Measurements from ENCODE around the gene PDE4B.
"Not testable (repeated sequence)": the region's sequence is repeated elsewhere in the genome, so short reads cannot be mapped to it uniquely, and the experiment has no call there.

PDE4B gene

GRCh38 chr1:66055092-66055491, 262.4 kb downstream of the PDE4B start:
- DNase-seq (ENCODE audit: low spot score) = no peak

DNA sequence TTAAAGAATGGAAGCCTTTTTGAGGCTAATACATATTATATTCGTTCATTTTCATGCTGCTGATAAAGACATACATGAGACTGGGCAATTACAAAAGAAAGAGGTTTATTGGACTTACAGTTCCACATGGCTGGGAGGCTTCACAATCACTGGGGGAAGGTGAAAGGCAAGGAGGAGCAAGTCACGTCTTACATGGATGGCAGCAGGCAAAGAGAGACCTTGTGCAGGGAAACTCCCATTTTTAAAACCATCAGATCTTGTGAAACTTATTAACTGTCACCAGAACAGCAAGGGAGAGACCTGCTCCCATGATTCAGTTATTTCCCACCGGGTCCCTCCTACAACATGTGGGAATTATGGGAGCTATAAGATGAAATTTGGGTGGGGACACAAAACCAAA, 264.8 kb downstream of the PDE4B start:
- DNase-seq (ENCODE audit: low spot score) = not testable (repeated sequence)

DNA sequence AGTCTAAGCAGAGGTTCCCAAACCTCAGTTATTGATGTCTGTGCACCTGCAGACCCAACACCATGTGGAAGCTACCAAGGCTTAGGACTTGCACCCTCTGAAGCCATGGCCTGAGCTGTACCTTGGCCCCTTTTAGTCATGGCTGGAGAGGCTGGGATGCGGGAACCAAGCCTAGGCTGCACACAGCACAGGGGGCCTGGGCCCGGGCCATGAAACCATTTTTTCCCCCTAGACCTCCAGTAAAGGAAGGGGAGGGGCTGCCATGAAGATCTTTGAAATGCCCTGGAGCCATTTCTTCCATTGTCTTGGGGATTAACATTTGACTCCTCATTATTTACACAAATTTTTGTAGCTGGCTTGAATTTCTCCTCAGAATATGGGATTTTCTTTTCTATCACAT, 265.9 kb downstream of the PDE4B start:
- no peak for DNase-seq (ENCODE audit: low spot score)

- not testable (repeated sequence) for DNase-seq (ENCODE audit: low spot score)
Observed at GRCh38 chr1:66067219-66067618, 274.5 kb downstream of the PDE4B start.

- no peak for DNase-seq (ENCODE audit: low spot score)
Observed at GRCh38 chr1:66069976-66070876, 277.5 kb downstream of the PDE4B start.

- DNase-seq (ENCODE audit: low spot score) = no peak
Observed at GRCh38 chr1:66073388-66073787, 280.7 kb downstream of the PDE4B start.

- no peak for DNase-seq (ENCODE audit: low spot score)
Observed at GRCh38 chr1:66074147-66074546, 281.5 kb downstream of the PDE4B start.

DNA sequence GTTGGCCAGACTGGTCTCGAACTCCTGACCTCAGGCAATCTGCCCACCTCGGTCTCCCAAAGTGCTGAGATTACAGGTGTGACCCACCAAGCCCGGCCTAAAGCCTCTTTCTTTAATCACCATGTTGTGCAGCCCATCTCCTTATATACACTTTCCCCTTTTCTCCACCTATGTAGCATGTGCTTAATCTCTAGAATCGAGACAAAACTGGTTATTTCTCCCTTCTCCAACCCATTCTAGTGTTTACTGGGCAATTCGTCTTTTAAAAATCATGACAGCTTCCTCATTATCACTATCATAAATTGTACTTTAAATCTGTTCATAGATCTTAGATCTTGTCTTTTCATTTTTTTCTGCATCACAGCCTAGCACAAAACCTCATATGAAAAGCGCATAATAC, 285.7 kb downstream of the PDE4B start:
- no peak for DNase-seq (ENCODE audit: low spot score)

DNA sequence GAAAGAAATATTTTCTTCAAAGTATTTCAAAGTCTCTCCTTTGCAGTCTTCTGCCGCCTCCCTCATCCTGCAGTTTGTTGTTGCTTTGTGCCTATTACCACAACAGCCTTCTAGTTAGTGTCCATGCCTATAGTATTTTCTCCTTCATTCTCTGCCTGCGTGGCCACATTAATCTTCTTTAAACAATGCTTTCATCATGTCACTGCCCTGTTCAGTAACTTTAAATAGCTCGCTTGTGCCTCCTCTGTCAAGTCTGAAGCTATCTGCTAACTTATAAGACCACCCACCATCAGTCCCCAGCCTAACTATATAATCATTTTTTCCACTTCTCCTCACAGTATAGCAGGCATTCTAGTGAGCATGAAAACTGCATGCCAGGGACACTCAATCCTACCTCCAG, 290.3 kb downstream of the PDE4B start:
- DNase-seq (ENCODE audit: low spot score) = no peak

- no peak for DNase-seq (ENCODE audit: low spot score)
Observed at GRCh38 chr1:66084442-66084841, 291.7 kb downstream of the PDE4B start.

DNA sequence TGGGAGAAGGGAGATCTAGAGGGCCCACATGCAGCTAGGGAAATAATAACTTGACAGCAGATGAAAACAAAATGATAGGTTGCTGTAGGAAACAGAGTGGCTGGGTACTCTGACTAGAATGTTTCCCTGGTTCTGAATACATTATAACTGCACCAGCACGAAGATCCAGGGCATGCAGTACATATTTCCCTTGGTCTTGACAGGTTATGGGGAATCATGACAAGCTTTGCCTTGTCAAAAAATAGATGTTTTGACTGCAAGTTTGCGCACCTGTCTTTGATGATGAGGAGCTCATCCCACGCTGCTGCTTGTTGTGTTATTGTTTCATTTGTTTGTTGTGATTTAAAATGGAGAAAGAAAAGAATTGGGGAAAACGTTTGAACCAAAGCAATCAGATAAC, 292.9 kb downstream of the PDE4B start:
- DNase-seq (ENCODE audit: low spot score) = no peak

DNA sequence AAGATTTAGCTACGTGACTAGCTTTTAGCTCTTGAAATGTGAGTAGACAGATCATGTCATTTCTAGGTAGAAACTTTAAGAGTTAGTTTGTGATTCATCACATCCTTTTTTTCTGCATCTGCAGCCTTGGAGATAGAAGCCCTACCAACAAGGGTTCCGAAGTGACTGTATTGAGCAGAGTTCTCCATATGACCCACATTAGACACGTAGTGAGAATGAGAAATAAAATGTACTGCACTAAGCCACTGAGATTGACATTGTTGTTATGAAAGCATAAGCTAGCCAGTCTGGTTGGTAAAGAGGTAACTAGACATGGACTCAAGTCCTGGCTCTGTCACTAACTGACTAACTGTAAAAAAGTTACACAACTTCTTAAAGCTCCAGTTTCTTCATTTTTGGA, 296.1 kb downstream of the PDE4B start:
- no peak for DNase-seq (ENCODE audit: low spot score)

DNA sequence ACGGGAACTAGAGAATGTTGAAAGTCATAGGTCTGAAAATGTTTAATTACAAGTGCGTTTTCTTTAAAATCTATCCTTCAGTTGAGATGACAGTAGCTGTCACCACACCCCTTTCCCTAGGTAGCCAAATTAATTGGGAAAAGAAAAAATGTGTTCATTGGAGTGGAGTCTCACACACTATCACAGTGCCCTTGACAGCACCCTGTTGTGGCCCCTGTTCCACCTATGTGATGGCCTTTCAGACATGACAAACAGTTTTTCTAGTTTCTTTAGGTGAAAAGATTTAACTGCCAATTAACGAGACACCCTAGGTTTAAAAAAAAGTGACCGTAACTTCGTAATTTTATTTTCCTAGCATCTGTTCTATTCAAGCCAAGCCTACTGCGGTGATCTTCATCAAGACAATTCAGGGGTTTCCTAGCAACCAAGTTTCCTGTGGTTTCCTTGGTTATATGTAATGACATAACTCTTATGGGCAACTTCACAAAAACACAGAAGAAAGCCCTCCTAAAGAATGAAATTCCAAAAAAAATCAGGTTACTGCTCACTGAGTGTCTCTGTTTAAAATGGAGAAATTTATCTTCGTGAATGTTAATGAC, 298.3 kb downstream of the PDE4B start:
- DNase-seq (ENCODE audit: low spot score) = no peak

GRCh38 chr1:66095190-66095589, 302.5 kb downstream of the PDE4B start:
- no peak for DNase-seq (ENCODE audit: low spot score)

- DNase-seq (ENCODE audit: low spot score) = not testable (repeated sequence)
Observed at GRCh38 chr1:66100959-66101358, 308.3 kb downstream of the PDE4B start.

- not testable (repeated sequence) for DNase-seq (ENCODE audit: low spot score)
Observed at GRCh38 chr1:66104076-66104475, 311.4 kb downstream of the PDE4B start.

GRCh38 chr1:66108624-66109023, 315.9 kb downstream of the PDE4B start:
- no peak for DNase-seq (ENCODE audit: low spot score)

DNA sequence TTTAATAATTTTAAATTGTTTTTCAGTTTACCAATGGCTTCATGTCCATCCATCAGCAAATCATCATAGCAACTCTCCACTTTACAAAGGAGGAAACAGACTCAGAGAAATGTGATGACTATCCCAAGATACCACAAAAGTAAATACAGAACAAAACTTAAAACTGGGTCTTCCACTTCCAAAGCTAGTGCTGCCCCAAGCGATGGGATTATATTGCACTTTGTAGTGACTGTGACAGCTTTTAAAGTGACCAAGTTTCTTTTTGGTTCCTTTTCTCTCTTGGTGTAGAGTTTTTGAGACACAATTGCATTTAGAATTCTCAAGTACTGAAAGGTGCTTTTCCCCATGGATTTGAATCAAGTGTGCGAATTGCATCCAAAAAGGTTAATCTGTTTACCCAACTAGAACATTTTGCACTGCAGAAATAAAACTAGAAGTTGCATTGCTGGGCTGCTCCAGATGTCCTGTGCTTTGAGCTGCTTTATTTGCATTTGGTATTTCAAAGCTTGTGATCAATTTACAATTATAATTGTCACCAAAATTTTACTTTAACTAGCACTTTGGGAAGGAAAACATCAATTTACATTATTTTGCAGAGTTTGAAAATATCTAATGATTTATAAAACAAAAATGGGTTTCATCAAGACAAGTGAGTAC, 320.2 kb downstream of the PDE4B start:
- DNase-seq (ENCODE audit: low spot score) = no peak

DNA sequence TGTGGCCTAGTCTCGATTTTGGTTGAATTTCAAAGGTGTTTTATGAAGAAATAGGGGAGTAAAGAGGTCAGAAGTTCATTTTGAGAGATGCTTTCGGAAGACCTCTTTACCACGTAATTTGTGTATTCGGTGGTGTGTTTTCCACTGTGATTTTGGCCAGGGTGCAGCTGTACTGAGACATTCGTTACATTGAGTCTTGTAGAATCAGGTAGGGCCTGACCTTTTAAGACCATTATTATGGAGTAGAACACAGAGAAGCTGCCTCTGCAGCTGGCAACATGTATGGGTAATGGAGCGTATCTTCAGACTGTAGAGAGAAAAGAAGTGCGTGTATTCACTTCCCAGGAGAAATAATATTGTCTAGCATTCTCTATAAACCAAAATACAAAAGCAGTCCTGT, 326.5 kb downstream of the PDE4B start:
- no peak for DNase-seq (ENCODE audit: low spot score)

- DNase-seq (ENCODE audit: low spot score) = no peak
Observed at GRCh38 chr1:66124670-66125069, 332.0 kb downstream of the PDE4B start.

- not testable (repeated sequence) for DNase-seq (ENCODE audit: low spot score)
Observed at GRCh38 chr1:66128641-66129040, 335.9 kb downstream of the PDE4B start.

DNA sequence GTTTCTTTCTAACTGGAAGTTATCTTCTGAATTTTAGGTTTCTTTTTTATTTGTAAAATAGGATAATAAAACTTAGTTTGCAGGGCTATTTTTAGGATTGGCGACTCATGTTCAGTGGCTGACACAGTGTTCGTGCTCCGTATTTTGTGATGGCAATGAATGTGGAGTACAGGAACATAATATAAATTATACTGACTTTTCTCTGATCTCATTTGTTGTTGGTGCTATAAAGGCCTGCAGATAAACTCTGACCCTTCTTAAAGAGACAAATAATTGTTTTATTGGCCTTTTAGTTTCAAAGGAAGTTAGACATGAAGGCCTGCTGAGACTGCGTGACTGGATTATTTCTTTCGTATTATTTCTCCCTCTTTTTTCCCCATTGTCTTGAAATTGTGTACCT, 339.6 kb downstream of the PDE4B start:
- DNase-seq (ENCODE audit: low spot score) = no peak

DNA sequence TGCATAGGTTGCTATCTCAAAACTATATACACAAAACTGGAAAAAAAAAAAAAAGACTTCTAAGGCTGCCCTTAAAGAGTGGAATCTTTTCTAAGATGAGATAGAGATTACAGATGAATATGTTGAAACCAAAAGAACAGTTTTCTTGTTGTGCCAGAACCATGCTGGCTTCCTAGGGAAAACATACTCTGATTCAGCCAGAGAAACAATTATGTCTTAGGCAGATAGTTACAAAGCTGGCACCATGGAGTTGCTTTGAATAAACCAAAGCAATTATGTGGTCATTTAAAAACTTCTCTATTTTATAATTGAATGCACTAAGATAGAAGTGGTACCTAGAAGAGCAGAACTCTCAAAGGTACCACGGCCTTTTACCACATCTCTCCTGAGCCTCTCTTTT, 341.3 kb downstream of the PDE4B start:
- DNase-seq (ENCODE audit: low spot score) = no peak
